PFSK-1 (cell line): ENCODE results near the gene XIRP2.

Experiments
- POLR2AphosphoS5 ChIP-seq: IDR thresholded peaks from 2 replicates; pipeline ENCODE4 v1.6.1; 2012; ENCODE audit warnings: low read depth, mild to moderate bottlenecking, control low read depth, low read length, moderate library complexity
- REST ChIP-seq, 2 experiments: IDR thresholded peaks; 2 replicates each; pipeline versions ENCODE4 v1.6.1 to v1.8.0; 2011 to 2012; ENCODE audit warnings: low read depth in 2 of 2, low read length in 2 of 2, control low read depth in 1 of 2, inconsistent platforms in 1 of 2, mild to moderate bottlenecking in 1 of 2, moderate library complexity in 1 of 2; ENCODE audit not compliant: insufficient read depth in 1 of 2
- SIN3A ChIP-seq: IDR thresholded peaks from 2 replicates; pipeline ENCODE4 v1.6.1; 2012; ENCODE audit warnings: mild to moderate bottlenecking, low read length, moderate library complexity, borderline replicate concordance; ENCODE audit not compliant: insufficient read depth

- no peak for TF ChIP-seq REST (IDR thresholded peaks at IDR 0.05; ENCODE audit: insufficient read depth in 1 of 2, low read depth in 2 of 2, low read length in 2 of 2)
- no peak for TF ChIP-seq POLR2AphosphoS5
- no peak for TF ChIP-seq SIN3A
Observed at GRCh38 chr2:166960702-166961270, 72.5 kb downstream of the XIRP2 start.
